K562 (cell line): Measurements from ENCODE around the gene OLFML3. TPM values are rescaled to one million over a fixed set of nuclear protein-coding genes. Genes with fewer than 3 reads are reported as not detected.
A peak's percentile ranks its signal among the peaks of the same experiment; 100 is the strongest.

Source experiments
- BACH1 ChIP-seq: fragments of 200-800 bp; sonication (Bioruptor generic); IDR thresholded peaks from 2 replicates; pipeline ENCODE4 v1.6.1; 2016; ENCODE audit warnings: missing genetic modification characterization, missing compliant biosample characterization
- C11orf30 ChIP-seq: fragments of 450-650 bp; IDR thresholded peaks from 2 replicates; pipeline ENCODE4 v1.6.1; 2016; ENCODE audit warnings: low read depth, mild to moderate bottlenecking
- IRF2 ChIP-seq: sonication (generic); formaldehyde crosslinking; IDR thresholded peaks from 2 replicates; pipeline ENCODE4 v1.8.1; 2022; ENCODE audit warnings: mild to moderate bottlenecking, missing genetic modification reagents
- KAT7 ChIP-seq: sonication (generic); formaldehyde crosslinking; IDR thresholded peaks from 2 replicates; pipeline ENCODE4 v1.8.0; 2022; ENCODE audit warnings: missing genetic modification reagents, mild to moderate bottlenecking, borderline replicate concordance
- NONO ChIP-seq, 2 experiments: fragments of 200-400 bp in 1 of 2; fragments of 450-650 bp in 1 of 2; formaldehyde crosslinking in 1 of 2; IDR thresholded peaks; 2 replicates each; pipeline ENCODE4 v1.6.1; 2017; ENCODE audit warnings: low read depth in 2 of 2, mild to moderate bottlenecking in 2 of 2, moderate library complexity in 2 of 2, low read length in 1 of 2
- SMARCB1 ChIP-seq: IDR thresholded peaks from 2 replicates; pipeline ENCODE4 v1.6.1; 2011; ENCODE audit warnings: improper control_type of control experiment, low read depth; ENCODE audit not compliant: insufficient read length
- TEAD1 ChIP-seq, 2 experiments: fragments of 450-650 bp in 1 of 2; sonication (generic) in 1 of 2; formaldehyde crosslinking; IDR thresholded peaks; 2 replicates each; pipeline versions ENCODE4 v1.4.0 to v1.8.0; 2020 to 2022; ENCODE audit warnings: mild to moderate bottlenecking in 2 of 2, missing genetic modification reagents in 1 of 2
- THRAP3 ChIP-seq: fragments of 450-650 bp; IDR thresholded peaks from 2 replicates; pipeline ENCODE4 v1.6.1; 2016; ENCODE audit warnings: mild to moderate bottlenecking, inconsistent platforms, borderline replicate concordance
- ZBTB11 ChIP-seq, 3 experiments: fragments of 200-800 bp in 1 of 3; fragments of 250-450 bp in 1 of 3; fragments of 450-650 bp in 1 of 3; sonication (Bioruptor Pico) in 1 of 3; sonication (Bioruptor generic) in 1 of 3; formaldehyde crosslinking in 1 of 3; IDR thresholded peaks; 2 replicates each; pipeline versions ENCODE4 v1.6.1 to v1.8.0; 2016 to 2022; ENCODE audit warnings: mild to moderate bottlenecking in 2 of 3, missing genetic modification characterization in 2 of 3, missing compliant biosample characterization in 1 of 3, moderate library complexity in 1 of 3
- ZNF263 ChIP-seq: sonication (generic); formaldehyde crosslinking; IDR thresholded peaks from 2 replicates; pipeline ENCODE4 v1.8.0; 2022; ENCODE audit warnings: mild to moderate bottlenecking, missing genetic modification reagents, borderline replicate concordance
- ZNF511 ChIP-seq: sonication (generic); formaldehyde crosslinking; IDR thresholded peaks from 2 replicates; pipeline ENCODE4 v1.8.0; 2022; ENCODE audit warnings: mild to moderate bottlenecking, missing genetic modification reagents
- ZNF644 ChIP-seq: fragments of 200-800 bp; sonication (Bioruptor generic); IDR thresholded peaks from 2 replicates; pipeline ENCODE4 v1.6.1; 2016; ENCODE audit warnings: low read depth, missing genetic modification characterization, missing compliant biosample characterization
- ZNF668 ChIP-seq: fragments of 250-450 bp; sonication (Bioruptor Pico); IDR thresholded peaks from 2 replicates; pipeline ENCODE4 v1.8.0; 2022; ENCODE audit warnings: mild to moderate bottlenecking, inconsistent platforms
- polyA plus RNA-seq, 8 experiments: library from polyadenylated mRNA; depleted of rRNA in 4 of 8; stranded (reverse) in 5 of 8; unstranded in 3 of 8; fragments of >200 nt; fragmentation: Nextera tagmentation in 2 of 8; fragmentation: Illumina TruSeq in 1 of 8; extraction: Ambion mirVana in 2 of 8; extraction: Trizol in 1 of 8; gene quantifications; 2 replicates each; pipeline versions ENCODE4 v1.2.1 to v1.2.3, GENCODE V29; 2011 to 2014; ENCODE audit warnings: inconsistent platforms in 1 of 8, missing spikeins in 1 of 8
- total RNA-seq, 7 experiments: library from RNA; depleted of rRNA in 6 of 7; stranded (reverse); fragments of >200 nt in 6 of 7; fragmentation: Illumina TruSeq in 2 of 7; extraction: Trizol in 2 of 7; gene quantifications; 2 replicates each; pipeline versions ENCODE4 v1.2.1 to v1.2.3, GENCODE V29; 2011 to 2021; ENCODE audit warnings: low replicate concordance in 1 of 7
- TF ChIP-seq, protein P1 (sequence below): sonication (generic); formaldehyde crosslinking; IDR thresholded peaks from 2 replicates; pipeline ENCODE4 v1.8.0; 2022; ENCODE audit warnings: mild to moderate bottlenecking, low read depth, missing genetic modification reagents
- TF ChIP-seq, protein P2 (sequence below): fragments of 450-650 bp; IDR thresholded peaks from 2 replicates; pipeline ENCODE4 v1.6.1; 2016; ENCODE audit warnings: borderline replicate concordance
- TF ChIP-seq, protein P3 (sequence below): fragments of 450-650 bp; formaldehyde crosslinking; IDR thresholded peaks from 2 replicates; pipeline ENCODE4 v1.4.0; 2022; ENCODE audit warnings: missing genetic modification characterization

Gene OLFML3
- total and polyA plus RNA-seq, 9 of the 15 experiments (the other 6 are each of a cell fraction or from before 2014, with no cell fraction given) = 0.07 to 0.13 (median 0.07) TPM; not detected in 6

- TF ChIP-seq, protein P1, sequence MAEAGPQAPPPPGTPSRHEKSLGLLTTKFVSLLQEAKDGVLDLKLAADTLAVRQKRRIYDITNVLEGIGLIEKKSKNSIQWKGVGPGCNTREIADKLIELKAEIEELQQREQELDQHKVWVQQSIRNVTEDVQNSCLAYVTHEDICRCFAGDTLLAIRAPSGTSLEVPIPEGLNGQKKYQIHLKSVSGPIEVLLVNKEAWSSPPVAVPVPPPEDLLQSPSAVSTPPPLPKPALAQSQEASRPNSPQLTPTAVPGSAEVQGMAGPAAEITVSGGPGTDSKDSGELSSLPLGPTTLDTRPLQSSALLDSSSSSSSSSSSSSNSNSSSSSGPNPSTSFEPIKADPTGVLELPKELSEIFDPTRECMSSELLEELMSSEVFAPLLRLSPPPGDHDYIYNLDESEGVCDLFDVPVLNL (CRISPR knock-in tag) = no peak
- TF ChIP-seq NONO (IDR thresholded peaks at IDR 0.05; ENCODE audit: low read depth in 2 of 2, low read length in 1 of 2) (peak in 1 of 2 experiments; percentile 6; a peak in 1 of 4 replicates), ZNF668 (CRISPR knock-in tag) (no peak), ZBTB11 (CRISPR knock-in tag; IDR thresholded peaks at IDR 0.05) (peak; percentile 8 to 83 (median 25); a peak in 3 of 6 replicates), BACH1 (tag) (no peak), IRF2 (CRISPR knock-in tag) (no peak), KAT7 (CRISPR knock-in tag) (peak; percentile 26; the same call in 1 of the 2 replicates), THRAP3 (no peak), ZNF511 (CRISPR knock-in tag) (peak; percentile 81; the same call in 1 of the 2 replicates), ZNF644 (tag) (no peak), TEAD1 (CRISPR knock-in tag; IDR thresholded peaks at IDR 0.05) (no peak), C11orf30 (no peak), ZNF263 (CRISPR knock-in tag) (0 out of 2 replicates have a peak, but pooled peaks have one; percentile 58), SMARCB1 (no peak)
- TF ChIP-seq, protein P2, sequence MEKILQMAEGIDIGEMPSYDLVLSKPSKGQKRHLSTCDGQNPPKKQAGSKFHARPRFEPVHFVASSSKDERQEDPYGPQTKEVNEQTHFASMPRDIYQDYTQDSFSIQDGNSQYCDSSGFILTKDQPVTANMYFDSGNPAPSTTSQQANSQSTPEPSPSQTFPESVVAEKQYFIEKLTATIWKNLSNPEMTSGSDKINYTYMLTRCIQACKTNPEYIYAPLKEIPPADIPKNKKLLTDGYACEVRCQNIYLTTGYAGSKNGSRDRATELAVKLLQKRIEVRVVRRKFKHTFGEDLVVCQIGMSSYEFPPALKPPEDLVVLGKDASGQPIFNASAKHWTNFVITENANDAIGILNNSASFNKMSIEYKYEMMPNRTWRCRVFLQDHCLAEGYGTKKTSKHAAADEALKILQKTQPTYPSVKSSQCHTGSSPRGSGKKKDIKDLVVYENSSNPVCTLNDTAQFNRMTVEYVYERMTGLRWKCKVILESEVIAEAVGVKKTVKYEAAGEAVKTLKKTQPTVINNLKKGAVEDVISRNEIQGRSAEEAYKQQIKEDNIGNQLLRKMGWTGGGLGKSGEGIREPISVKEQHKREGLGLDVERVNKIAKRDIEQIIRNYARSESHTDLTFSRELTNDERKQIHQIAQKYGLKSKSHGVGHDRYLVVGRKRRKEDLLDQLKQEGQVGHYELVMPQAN = peak; percentile 84
- TF ChIP-seq, protein P3, sequence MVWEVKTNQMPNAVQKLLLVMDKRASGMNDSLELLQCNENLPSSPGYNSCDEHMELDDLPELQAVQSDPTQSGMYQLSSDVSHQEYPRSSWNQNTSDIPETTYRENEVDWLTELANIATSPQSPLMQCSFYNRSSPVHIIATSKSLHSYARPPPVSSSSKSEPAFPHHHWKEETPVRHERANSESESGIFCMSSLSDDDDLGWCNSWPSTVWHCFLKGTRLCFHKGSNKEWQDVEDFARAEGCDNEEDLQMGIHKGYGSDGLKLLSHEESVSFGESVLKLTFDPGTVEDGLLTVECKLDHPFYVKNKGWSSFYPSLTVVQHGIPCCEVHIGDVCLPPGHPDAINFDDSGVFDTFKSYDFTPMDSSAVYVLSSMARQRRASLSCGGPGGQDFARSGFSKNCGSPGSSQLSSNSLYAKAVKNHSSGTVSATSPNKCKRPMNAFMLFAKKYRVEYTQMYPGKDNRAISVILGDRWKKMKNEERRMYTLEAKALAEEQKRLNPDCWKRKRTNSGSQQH (CRISPR knock-in tag) = peak; percentile 60; the same call in 1 of the 2 replicates
These were observed 49.4 kb upstream of the OLFML3 start (continued) for GRCh38 chr1:113929750-113930498.
